Bronchial epithelial cell (primary cell): Measurements from ENCODE around the gene MAGEB3. TPM values are rescaled to one million over a fixed set of nuclear protein-coding genes. Genes with fewer than 3 reads are reported as not detected.

Source experiments
- DNase-seq: peaks from one replicate; pipeline ENCODE4 v3.0.0-alpha.2; 2010; ENCODE audit warnings: low read depth
- FAIRE-seq: peaks from 2 replicates; lab custom pipeline; 2011; peaks lifted over from hg19 to GRCh38; lab: Jason Lieb, UNC
- H3K27me3 ChIP-seq: 2 replicates; pipeline ENCODE4 v1.5.1; 2011; ENCODE audit warnings: low read length; ENCODE audit not compliant: control insufficient read depth, insufficient read depth
- H3K36me3 ChIP-seq: 2 replicates; pipeline ENCODE4 v1.5.1; 2011; ENCODE audit warnings: low read length; ENCODE audit not compliant: control insufficient read depth, insufficient read depth
- H3K4me3 ChIP-seq: 2 replicates; pipeline ENCODE4 v1.5.1; 2011; ENCODE audit warnings: mild to moderate bottlenecking, low read depth, low read length, control low read depth
- CTCF ChIP-seq: IDR thresholded peaks from 2 replicates; pipeline ENCODE4 v1.5.1; 2011; ENCODE audit warnings: mild to moderate bottlenecking, moderate library complexity, low read length, control low read depth, inconsistent platforms; ENCODE audit not compliant: insufficient read depth, severe bottlenecking
- total RNA-seq: library from RNA; depleted of rRNA; stranded (reverse); fragments of >200 nt; gene quantifications from 2 replicates; pipeline ENCODE4 v1.2.1, GENCODE V29; 2014

MAGEB3 gene
- total RNA-seq, 1 donor from 2014 or later: not detected

- no peaks in the 10 kb centered on the region for H3K36me3 ChIP-seq
- TF ChIP-seq CTCF: no peak
- no peak overlapping the region for H3K4me3 ChIP-seq
- no peaks in the 10 kb centered on the region for H3K27me3 ChIP-seq
- DNase-seq (no peak), FAIRE-seq (no peak)
Observed at GRCh38 chrX:30259927-30260326, 29.5 kb downstream of the MAGEB3 start.

GRCh38 chrX:30261012-30261411 lies 30.6 kb downstream of the MAGEB3 start:
- FAIRE-seq: no peak
- DNase-seq: no peak
- Histone ChIP-seq H3K36me3 (no peaks in the 10 kb centered on the region), H3K4me3 (no peak overlapping the region), H3K27me3 (no peaks in the 10 kb centered on the region)
- TF ChIP-seq CTCF: no peak

- no peaks in the 10 kb centered on the region for H3K27me3 ChIP-seq
- FAIRE-seq (no peak), DNase-seq (no peak)
- no peak for TF ChIP-seq CTCF
- H3K36me3 ChIP-seq: no peaks in the 10 kb centered on the region
- H3K4me3 ChIP-seq: no peak overlapping the region
Observed at GRCh38 chrX:30262763-30263162, 32.3 kb downstream of the MAGEB3 start.

GRCh38 chrX:30270639-30271038 lies 40.2 kb downstream of the MAGEB3 start:
- Histone ChIP-seq H3K27me3 (no peaks in the 10 kb centered on the region), H3K36me3 (no peaks in the 10 kb centered on the region), H3K4me3 (no peak overlapping the region)
- no peak for FAIRE-seq
- TF ChIP-seq CTCF: no peak
- DNase-seq: no peak

GRCh38 chrX:30275498-30275897 lies 45.0 kb downstream of the MAGEB3 start:
- TF ChIP-seq CTCF: peak; percentile 32
- H3K4me3 ChIP-seq: no peak overlapping the region
- H3K27me3 ChIP-seq: no peaks in the 10 kb centered on the region
- FAIRE-seq: no peak
- H3K36me3 ChIP-seq: no peaks in the 10 kb centered on the region
- DNase-seq: peak; percentile 21

GRCh38 chrX:30278365-30278764 lies 47.9 kb downstream of the MAGEB3 start:
- DNase-seq (peak; percentile 47), FAIRE-seq (no peak)
- no peak overlapping the region for H3K4me3 ChIP-seq
- no peaks in the 10 kb centered on the region for H3K36me3 ChIP-seq
- no peaks in the 10 kb centered on the region for H3K27me3 ChIP-seq
- TF ChIP-seq CTCF: no peak
